GM21381 (cell line): Measurements from ENCODE around the gene HECA.
"Not testable (repeated sequence)": the region's sequence is repeated elsewhere in the genome, so short reads cannot be mapped to it uniquely, and the experiment has no call there.

Experiments used
- ATAC-seq: cut with Tn5 transposase; IDR thresholded peaks from one replicate; pipeline ENCODE4 v1.9.1; 2021; ENCODE audit warnings: mild to moderate bottlenecking, moderate library complexity; ENCODE audit not compliant: unreplicated experiment

HECA gene

GRCh38 chr6:139135578-139136545 is 982 bp downstream of the HECA start:
- peak; percentile 39 for ATAC-seq

- ATAC-seq: no peak
Measured at GRCh38 chr6:139137706-139138105, 2.8 kb downstream of the HECA start.

GRCh38 chr6:139140854-139141253 is 6.0 kb downstream of the HECA start:
- not testable (repeated sequence) for ATAC-seq

- ATAC-seq: no peak
Measured at GRCh38 chr6:139142262-139142661, 7.4 kb downstream of the HECA start.

GRCh38 chr6:139143111-139143510 is 8.2 kb downstream of the HECA start:
- ATAC-seq: no peak

- ATAC-seq: no peak
Measured at GRCh38 chr6:139144490-139145085, 9.7 kb downstream of the HECA start.

- no peak for ATAC-seq
Measured at GRCh38 chr6:139145661-139146060, 10.8 kb downstream of the HECA start.

GRCh38 chr6:139146317-139146726 is 11.4 kb downstream of the HECA start:
- no peak for ATAC-seq

- ATAC-seq: no peak
Measured at GRCh38 chr6:139147628-139148027, 12.7 kb downstream of the HECA start.

- no peak for ATAC-seq
Measured at GRCh38 chr6:139148557-139149235, 13.8 kb downstream of the HECA start.

- no peak for ATAC-seq
Measured at GRCh38 chr6:139149383-139149782, 14.5 kb downstream of the HECA start.

- ATAC-seq: no peak
Measured at GRCh38 chr6:139150920-139151319, 16.0 kb downstream of the HECA start.

GRCh38 chr6:139151425-139152087 is 16.7 kb downstream of the HECA start:
- ATAC-seq: no peak

- no peak for ATAC-seq
Measured at GRCh38 chr6:139152088-139152891, 17.4 kb downstream of the HECA start.

GRCh38 chr6:139152892-139153271 is 18.0 kb downstream of the HECA start:
- ATAC-seq: no peak

- no peak for ATAC-seq
Measured at GRCh38 chr6:139153855-139154254, 19.0 kb downstream of the HECA start.

- ATAC-seq: no peak
Measured at GRCh38 chr6:139154881-139155547, 20.1 kb downstream of the HECA start.

GRCh38 chr6:139156102-139156501 is 21.2 kb downstream of the HECA start:
- ATAC-seq: no peak

GRCh38 chr6:139156551-139156950 is 21.7 kb downstream of the HECA start:
- no peak for ATAC-seq

GRCh38 chr6:139157086-139157485 is 22.2 kb downstream of the HECA start:
- ATAC-seq: not testable (repeated sequence)
